Spleen (tissue), 11 donors: ENCODE data around the gene PCDHA5. TPM values are rescaled to one million over a fixed set of nuclear protein-coding genes. Genes with fewer than 3 reads are reported as not detected.
"Not testable (repeated sequence)": the region's sequence is repeated elsewhere in the genome, so short reads cannot be mapped to it uniquely, and the experiment has no call there.

Source experiments
- DNase-seq: peaks from one replicate; pipeline ENCODE4 v3.0.0-alpha.2; 2020
- H3K27ac ChIP-seq, 8 donors: fragments of 200-600 bp; sonication (generic) in 7 of 8; 1 replicate in 4 of 8; 2 replicates in 4 of 8; pipeline versions ENCODE4 v1.5.0 to v1.8.0; 2016 to 2021; ENCODE audit warnings: inconsistent platforms in 4 of 8, mild to moderate bottlenecking in 4 of 8, moderate library complexity in 1 of 8
- H3K27me3 ChIP-seq, 7 donors: fragments of 200-600 bp; sonication (generic) in 6 of 7; replicated peaks in 1 of 7; 1 replicate in 4 of 7; 2 replicates in 3 of 7; pipeline versions ENCODE4 v1.5.0 to v1.8.0; 2016 to 2021; ENCODE audit warnings: inconsistent platforms in 3 of 7, mild to moderate bottlenecking in 1 of 7
- H3K36me3 ChIP-seq, 6 donors: fragments of 200-600 bp; sonication (generic) in 5 of 6; 1 replicate in 4 of 6; 2 replicates in 2 of 6; pipeline versions ENCODE4 v1.5.0 to v1.8.0; 2016 to 2021; ENCODE audit warnings: inconsistent platforms in 2 of 6
- H3K4me1 ChIP-seq, 6 donors: fragments of 200-600 bp; sonication (generic) in 5 of 6; 1 replicate in 3 of 6; 2 replicates in 3 of 6; pipeline versions ENCODE4 v1.5.0 to v1.8.0; 2016 to 2021; ENCODE audit warnings: inconsistent platforms in 3 of 6
- H3K4me3 ChIP-seq, 8 donors: fragments of 200-600 bp; sonication (generic) in 7 of 8; 1 replicate in 4 of 8; 2 replicates in 4 of 8; pipeline versions ENCODE4 v1.5.0 to v1.8.0; 2016 to 2021; ENCODE audit warnings: inconsistent platforms in 4 of 8, mild to moderate bottlenecking in 4 of 8, moderate library complexity in 2 of 8
- H3K9me3 ChIP-seq, 8 donors: fragments of 200-600 bp; sonication (generic) in 7 of 8; 1 replicate in 4 of 8; 2 replicates in 4 of 8; pipeline versions ENCODE4 v1.5.0 to v1.8.0; 2016 to 2021; ENCODE audit warnings: inconsistent platforms in 4 of 8
- CTCF ChIP-seq, 11 experiments: fragments of 200-600 bp in 7 of 11; fragments of 450-650 bp in 4 of 11; sonication (generic) in 4 of 11; IDR thresholded peaks in 8 of 11; conservative IDR thresholded peaks in 3 of 11; 1 replicate in 7 of 11; 2 replicates in 4 of 11; pipeline versions ENCODE4 v1.4.0 to v1.8.0; 2016 to 2021; ENCODE audit warnings: antibody characterized with exemption in 11 of 11, inconsistent platforms in 4 of 11, mild to moderate bottlenecking in 1 of 11
- POLR2A ChIP-seq, 3 donors: fragments of 450-650 bp; IDR thresholded peaks; one replicate each; pipeline ENCODE4 v1.5.1; 2017; ENCODE audit warnings: antibody characterized with exemption in 3 of 3, mild to moderate bottlenecking in 1 of 3
- POLR2AphosphoS5 ChIP-seq, 3 donors: sonication (generic); formaldehyde crosslinking; IDR thresholded peaks; one replicate each; pipeline ENCODE4 v1.5.1; 2017; ENCODE audit warnings: antibody characterized with exemption in 3 of 3
- WGBS, 5 donors: extraction: QIAGEN DNeasy Blood & Tissue Kit in 3 of 5; methylation state at CpG; one replicate each; pipeline versions ENCODE4 v1.1.5 to v1.1.7; 2013 to 2018; 5-methylcytosine and 5-hydroxymethylcytosine counted together
- intact Hi-C: fragments of 100-400 bp; cut with DNase I; formaldehyde crosslinking; loops from one replicate; pipeline ENCODE4 v1.15.0; 2023; ENCODE audit warnings: low total_unique reads
- polyA plus RNA-seq, 3 donors: library from polyadenylated mRNA; stranded (reverse); fragments of 200-250 nt; gene quantifications; one replicate each; pipeline ENCODE4 v1.2.1, GENCODE V29; 2013
- total RNA-seq, 7 donors: library from RNA; depleted of rRNA in 3 of 7; stranded (reverse); fragments of >200 nt in 3 of 7; fragmentation: NEBNext Ultra II Directional in 4 of 7; extraction: Animal tissue kit (Norgen Biotek cat#: 25700) in 4 of 7; gene quantifications; one replicate each; pipeline versions ENCODE4 v1.1.0 to v1.2.1, GENCODE V29; 2016 to 2021
- donor health status: healthy with polysubstance abuse.
- donor health status: DM: no; HTN: no; CAD: no; lungs with moderate emphysema.
- donor health status: DM: no; HTN: no; CAD: no.
- donor health status: Bipolar disorder and iron deficiency.
- donor health status: healthy.
- donor health status: DM: no; HTN: no; CAD: no.
- donor health status: DM: yes; HTN: yes; CAD: no.

Gene PCDHA5
- total and polyA plus RNA-seq, 10 donors, result 0.03 to 0.46 (median 0.10) TPM; not detected in 3

- no peaks in the 10 kb centered on the region for H3K4me1 ChIP-seq
- TF ChIP-seq POLR2A (IDR thresholded peaks at IDR 0.05), result no peak
- TF ChIP-seq POLR2AphosphoS5 (IDR thresholded peaks at IDR 0.05), result no peak
- no peak for TF ChIP-seq CTCF (IDR thresholded peaks at IDR 0.05 in 8 of 11, conservative IDR thresholded peaks at IDR 0.05 in 3 of 11)
- no peak overlapping the region for H3K4me3 ChIP-seq
- WGBS, 5 donors, result 53 to 75% (median 60%) methylated on average over 34 to 39 of the region's 39 CpGs
- intact Hi-C loops, result no loop called here
- H3K9me3 ChIP-seq, result peaks cover 2 to 99% (median 84%) of the 10 kb centered on the region in 8 donors
- no peak for DNase-seq
- H3K36me3 ChIP-seq, result no peaks in the 10 kb centered on the region
- no peak overlapping the region for H3K27ac ChIP-seq
- peaks cover 0 to 71% (median 0%) of the 10 kb centered on the region in 7 donors for H3K27me3 ChIP-seq
Measured at GRCh38 chr5:140796718-140797095, 24.7 kb upstream of the PCDHA5 start.

GRCh38 chr5:140800816-140801493, 20.5 kb upstream of the PCDHA5 start, which contains the start of gene PCDHA3:
Gene PCDHA3, plus strand, starts transcription at chr5:140801057.
- intact Hi-C loops, result no loop called here
- Histone ChIP-seq H3K36me3 (no peaks in the 10 kb centered on the region), H3K4me3 (peak within 1 kb of the TSS in 2 of 8 donors; percentile 32 to 44), H3K27ac (no peak within 1 kb of the TSS), H3K4me1 (no peaks in the 10 kb centered on the region), H3K9me3 (peaks cover 2 to 95% (median 64%) of the 10 kb centered on the region in 8 donors), H3K27me3 (peaks cover 0 to 58% (median 0%) of the 10 kb centered on the region in 7 donors)
- no peak for DNase-seq
- TF ChIP-seq CTCF (IDR thresholded peaks at IDR 0.05 in 8 of 11, conservative IDR thresholded peaks at IDR 0.05 in 3 of 11) (peak in 1 of 11 experiments; percentile 12), POLR2AphosphoS5 (IDR thresholded peaks at IDR 0.05) (no peak), POLR2A (IDR thresholded peaks at IDR 0.05) (no peak)
- 20 to 30% (median 25%) methylated on average over 27 to 29 of the region's 29 CpGs for WGBS, 5 donors

GRCh38 chr5:140801494-140801841, 19.9 kb upstream of the PCDHA5 start:
- H3K4me1 ChIP-seq, result no peaks in the 10 kb centered on the region
- intact Hi-C loops, result no loop called here
- peak overlapping the region in 2 of 8 donors; percentile 32 to 44 for H3K4me3 ChIP-seq
- no peak overlapping the region for H3K27ac ChIP-seq
- DNase-seq, result no peak
- H3K9me3 ChIP-seq, result peaks cover 2 to 95% (median 64%) of the 10 kb centered on the region in 8 donors
- WGBS, 5 donors, result 17 to 31% (median 20%) methylated on average over 16 of the region's 16 CpGs
- no peaks in the 10 kb centered on the region for H3K36me3 ChIP-seq
- TF ChIP-seq POLR2AphosphoS5 (IDR thresholded peaks at IDR 0.05), result no peak
- TF ChIP-seq POLR2A (IDR thresholded peaks at IDR 0.05), result no peak
- peak in 2 of 11 experiments; percentile 10 to 12 for TF ChIP-seq CTCF (IDR thresholded peaks at IDR 0.05 in 8 of 11, conservative IDR thresholded peaks at IDR 0.05 in 3 of 11)
- H3K27me3 ChIP-seq, result peaks cover 0 to 58% (median 0%) of the 10 kb centered on the region in 7 donors

- H3K4me1 ChIP-seq, H3K27ac ChIP-seq, H3K36me3 ChIP-seq, DNase-seq, intact Hi-C loops, H3K4me3 ChIP-seq: not testable (repeated sequence)
- peaks cover 0 to 58% (median 0%) of the 10 kb centered on the region in 7 donors for H3K27me3 ChIP-seq
- peaks cover 0 to 95% (median 64%) of the 10 kb centered on the region in 8 donors for H3K9me3 ChIP-seq
- WGBS, 5 donors, result 49 to 78% (median 60%) methylated on average over 29 to 45 of the region's 45 CpGs
Measured at GRCh38 chr5:140802381-140802780, 19.0 kb upstream of the PCDHA5 start.
